ENCODE results near the gene AKAP13.

Gene AKAP13

GRCh38 chr15:85543741-85544155, 163.3 kb downstream of the AKAP13 start:
- DNase-seq, result peak; percentile 62 to 70

- DNase-seq, result no peak
Measured at GRCh38 chr15:85545185-85545584, 164.8 kb downstream of the AKAP13 start.

DNA sequence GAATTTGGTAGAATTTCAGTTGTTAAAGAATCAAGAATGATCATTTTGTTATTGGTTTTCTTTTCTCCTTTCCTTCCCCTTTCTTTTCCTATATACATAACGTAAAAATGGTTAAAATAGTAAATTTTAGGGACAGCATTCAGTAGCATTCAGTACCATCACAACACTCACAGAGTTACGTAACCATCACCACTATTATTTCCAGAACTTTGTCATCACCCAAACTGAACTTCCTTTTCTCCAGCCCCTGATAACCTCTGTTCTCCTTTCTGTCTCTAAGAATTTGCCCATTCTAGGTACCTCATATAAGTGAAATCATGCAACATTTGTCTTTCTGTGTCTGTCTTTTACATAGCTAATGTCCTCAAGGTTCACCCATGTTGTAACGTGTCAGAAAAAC, 165.3 kb downstream of the AKAP13 start:
- DNase-seq, result no peak

GRCh38 chr15:85547386-85547785, 167.0 kb downstream of the AKAP13 start:
- DNase-seq, result no peak

DNA sequence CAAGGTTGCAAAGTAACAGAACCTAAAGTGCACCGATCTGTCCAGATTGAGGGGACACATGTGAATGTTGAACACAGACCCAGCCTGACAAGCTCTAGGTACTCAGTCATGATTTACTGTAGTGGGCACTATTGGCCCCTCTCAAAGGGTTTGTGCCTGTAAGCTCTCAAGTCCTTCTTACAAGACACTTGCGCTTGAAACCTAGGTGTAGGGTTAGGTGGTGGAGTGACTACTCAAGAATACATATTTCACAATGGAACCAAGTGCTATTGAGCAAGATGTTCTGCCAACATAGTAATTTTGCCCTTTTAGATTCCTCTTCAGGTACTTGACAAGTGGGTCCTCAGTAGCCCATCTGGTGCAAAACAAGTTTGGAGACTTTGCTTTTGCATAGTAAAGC, 169.9 kb downstream of the AKAP13 start:
- DNase-seq, result no peak

GRCh38 chr15:85551221-85551832, 170.9 kb downstream of the AKAP13 start:
- no peak for DNase-seq

- DNase-seq, result no peak
Measured at GRCh38 chr15:85554852-85555521, 174.6 kb downstream of the AKAP13 start.

GRCh38 chr15:85555875-85556617, 175.6 kb downstream of the AKAP13 start:
- no peak for DNase-seq

GRCh38 chr15:85556618-85556895, 176.2 kb downstream of the AKAP13 start:
- DNase-seq, result no peak

DNA sequence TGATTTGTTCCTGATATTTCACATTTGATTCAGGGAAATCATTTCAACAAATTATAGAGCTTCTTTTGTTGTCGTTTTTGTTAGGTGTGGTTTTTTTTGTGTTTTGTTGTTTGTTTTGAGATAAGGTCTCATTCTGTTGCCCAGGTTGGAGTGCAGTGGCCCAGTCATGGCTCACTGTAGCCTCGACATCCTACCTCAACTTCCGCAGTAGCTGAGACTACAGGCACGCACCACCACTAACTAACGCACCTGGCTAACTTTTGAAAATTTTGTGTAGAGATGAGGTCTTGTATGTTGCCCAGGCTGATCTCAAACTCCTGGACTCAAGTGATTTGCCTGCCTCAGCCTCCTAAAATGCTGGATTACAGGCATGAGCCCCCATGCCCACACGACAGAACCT, 177.0 kb downstream of the AKAP13 start:
- DNase-seq, result no peak

GRCh38 chr15:85558848-85559247, 178.4 kb downstream of the AKAP13 start:
- no peak for DNase-seq

- no peak for DNase-seq
Measured at GRCh38 chr15:85559530-85559929, 179.1 kb downstream of the AKAP13 start.

DNA sequence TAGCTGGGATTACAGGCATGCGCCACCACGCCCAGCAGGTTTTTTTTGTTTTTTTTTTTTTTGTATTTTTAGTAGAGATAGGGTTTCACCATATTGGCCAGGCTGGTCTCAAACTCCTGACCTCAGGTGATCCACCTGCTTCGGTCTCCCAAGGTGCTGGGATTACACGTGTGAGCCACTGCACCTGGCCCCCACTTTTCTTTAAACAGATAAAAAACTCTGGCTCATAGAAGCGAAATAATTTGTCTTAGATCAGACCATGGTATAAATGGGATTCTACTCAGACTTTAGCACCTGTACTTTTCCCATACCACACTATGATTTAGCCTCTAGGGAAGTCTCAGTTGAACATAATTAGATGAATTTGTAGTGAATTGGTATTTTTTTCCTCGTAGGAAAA, 182.4 kb downstream of the AKAP13 start:
- no peak for DNase-seq

- DNase-seq, result no peak
Measured at GRCh38 chr15:85563328-85563727, 182.9 kb downstream of the AKAP13 start.

DNA sequence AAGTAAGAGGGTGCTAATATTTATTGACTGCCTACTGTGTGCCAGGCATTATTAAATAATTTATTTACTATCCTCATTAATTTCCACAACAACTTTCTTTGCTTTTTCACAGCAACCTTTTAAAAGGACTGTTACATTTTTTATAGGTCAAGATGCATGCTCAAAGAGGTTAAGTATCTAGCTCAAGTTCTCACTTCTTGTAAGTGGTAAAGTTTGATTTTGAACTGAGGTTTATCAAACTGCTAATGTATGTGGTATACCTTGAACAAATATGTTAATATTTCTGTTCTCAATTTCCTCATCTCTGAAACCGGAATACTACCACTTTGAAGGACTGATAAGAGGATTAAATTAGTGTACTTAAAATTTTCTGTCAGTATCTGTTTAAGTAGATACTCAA, 183.3 kb downstream of the AKAP13 start:
- DNase-seq, result no peak

DNA sequence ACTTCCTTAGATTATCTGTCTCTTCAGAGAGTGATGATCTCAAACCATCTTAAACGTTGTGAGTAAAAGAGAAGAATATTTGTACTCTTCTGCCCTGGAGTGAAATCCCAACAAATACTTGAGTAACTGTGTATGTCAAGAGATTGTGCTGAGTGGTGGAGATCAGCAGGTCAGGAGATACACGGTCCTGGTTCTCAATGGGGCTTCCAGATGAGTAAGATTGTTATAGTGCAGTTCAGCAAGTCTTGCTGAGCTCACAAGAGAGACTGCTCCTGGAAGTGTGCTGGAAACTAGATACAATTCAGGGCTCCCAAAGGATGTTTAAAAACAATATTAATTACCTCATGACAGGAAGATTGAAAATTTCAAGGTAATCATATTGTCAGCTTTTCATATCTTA, 184.3 kb downstream of the AKAP13 start:
- no peak for DNase-seq

- no peak for DNase-seq
Measured at GRCh38 chr15:85568261-85568808, 187.9 kb downstream of the AKAP13 start.

- DNase-seq, result no peak
Measured at GRCh38 chr15:85570336-85570735, 189.9 kb downstream of the AKAP13 start.

DNA sequence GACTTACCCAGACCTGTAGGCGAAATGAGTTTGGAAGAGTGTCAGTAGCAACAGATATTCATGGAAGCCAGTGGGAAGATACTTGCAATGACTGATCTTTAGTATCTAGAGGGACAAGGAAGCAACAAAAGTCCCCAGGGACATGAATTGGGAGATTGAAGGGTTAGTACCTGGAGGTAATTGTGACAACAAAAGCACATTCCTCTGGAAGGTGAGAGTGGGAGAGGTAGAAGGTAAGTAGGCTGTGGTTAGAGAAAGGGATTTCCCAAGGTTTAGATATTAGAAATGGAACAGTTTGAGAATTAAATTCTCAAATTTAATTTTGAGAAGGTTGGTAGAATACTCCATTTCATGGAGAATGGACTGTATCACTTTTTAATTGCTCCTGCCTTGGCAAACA, 191.4 kb downstream of the AKAP13 start:
- no peak for DNase-seq

DNA sequence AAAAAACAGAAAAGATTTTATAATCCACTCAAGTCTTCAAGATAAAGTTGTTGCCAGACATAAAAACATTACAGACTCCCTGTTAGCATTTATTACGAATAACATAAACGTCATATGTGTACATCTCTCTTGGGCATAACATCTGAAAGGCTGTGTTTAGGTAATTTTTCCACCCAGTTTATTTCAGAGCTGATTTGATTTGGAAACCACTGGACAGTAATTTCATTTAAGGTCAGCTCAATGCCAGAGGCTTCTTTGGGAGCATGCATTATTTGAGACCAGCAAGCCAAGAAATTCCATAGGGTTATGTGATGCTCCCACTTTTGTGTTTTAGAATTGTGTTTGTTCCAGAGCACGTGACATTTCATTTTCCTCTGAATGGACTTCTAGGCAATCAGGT, 196.0 kb downstream of the AKAP13 start:
- no peak for DNase-seq

DNA sequence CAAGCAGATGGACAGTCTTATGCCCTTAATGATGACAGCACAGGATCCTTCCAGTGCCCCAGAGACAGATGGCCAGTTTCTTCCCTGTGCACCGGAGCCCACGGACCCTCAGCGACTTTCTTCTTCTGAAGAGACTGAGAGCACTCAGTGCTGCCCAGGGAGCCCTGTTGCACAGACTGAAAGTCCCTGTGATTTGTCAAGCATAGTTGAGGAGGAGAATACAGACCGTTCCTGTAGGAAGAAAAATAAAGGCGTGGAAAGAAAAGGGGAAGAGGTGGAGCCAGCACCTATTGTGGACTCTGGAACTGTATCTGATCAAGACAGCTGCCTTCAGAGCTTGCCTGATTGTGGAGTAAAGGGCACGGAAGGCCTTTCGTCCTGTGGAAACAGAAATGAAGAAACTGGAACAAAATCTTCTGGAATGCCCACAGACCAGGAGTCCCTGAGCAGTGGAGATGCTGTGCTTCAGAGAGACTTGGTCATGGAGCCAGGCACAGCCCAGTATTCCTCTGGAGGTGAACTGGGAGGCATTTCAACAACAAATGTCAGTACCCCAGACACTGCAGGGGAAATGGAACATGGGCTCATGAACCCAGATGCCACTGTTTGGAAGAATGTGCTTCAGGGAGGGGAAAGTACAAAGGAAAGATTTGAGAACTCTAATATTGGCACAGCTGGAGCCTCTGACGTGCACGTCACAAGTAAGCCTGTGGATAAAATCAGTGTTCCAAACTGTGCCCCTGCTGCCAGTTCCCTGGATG, 198.7 kb downstream of the AKAP13 start:
- DNase-seq, result no peak

- DNase-seq, result no peak
Measured at GRCh38 chr15:85579957-85580694, 199.7 kb downstream of the AKAP13 start.

GRCh38 chr15:85580879-85581278, 200.5 kb downstream of the AKAP13 start:
- no peak for DNase-seq
